ENCODE measurements around the gene CCDC178.

CCDC178 gene

GRCh38 chr18:33113416-33113815, 327.1 kb downstream of the CCDC178 start:
- Histone ChIP-seq H3K4me3 (ENCODE audit: insufficient read length, low read depth) (no peak overlapping the region), H3K4me1 (ENCODE audit: insufficient read depth, insufficient read length) (no peaks in the 10 kb centered on the region), H3K9ac (ENCODE audit: insufficient read length, low read depth) (no peak overlapping the region), H3K36me3 (ENCODE audit: insufficient read depth, insufficient read length, low read length) (no peaks in the 10 kb centered on the region), H3K9me3 (ENCODE audit: insufficient read depth, low read length) (no peaks in the 10 kb centered on the region), H3K27me3 (ENCODE audit: insufficient read depth, insufficient read length) (no peaks in the 10 kb centered on the region)
- TF ChIP-seq SUZ12 (IDR thresholded peaks at IDR 0.05; ENCODE audit: extremely low read depth, insufficient read depth, insufficient read length) (no peak), ZNF274 (IDR thresholded peaks at IDR 0.05; ENCODE audit: low read depth, low read length) (no peak), YY1 (IDR thresholded peaks at IDR 0.05; ENCODE audit: insufficient read depth, insufficient read length) (no peak)
- no peak for DNase-seq (ENCODE audit: low read depth, low spot score)

GRCh38 chr18:33107511-33107910, 333.0 kb downstream of the CCDC178 start:
- no peaks in the 10 kb centered on the region for H3K9me3 ChIP-seq (ENCODE audit: insufficient read depth, low read length)
- DNase-seq (ENCODE audit: low read depth, low spot score): no peak
- H3K27me3 ChIP-seq (ENCODE audit: insufficient read depth, insufficient read length): no peaks in the 10 kb centered on the region
- no peaks in the 10 kb centered on the region for H3K4me1 ChIP-seq (ENCODE audit: insufficient read depth, insufficient read length)
- no peaks in the 10 kb centered on the region for H3K36me3 ChIP-seq (ENCODE audit: insufficient read depth, insufficient read length, low read length)
- no peak overlapping the region for H3K4me3 ChIP-seq (ENCODE audit: insufficient read length, low read depth)
- H3K9ac ChIP-seq (ENCODE audit: insufficient read length, low read depth): no peak overlapping the region
- TF ChIP-seq YY1 (IDR thresholded peaks at IDR 0.05; ENCODE audit: insufficient read depth, insufficient read length) (no peak), SUZ12 (IDR thresholded peaks at IDR 0.05; ENCODE audit: extremely low read depth, insufficient read depth, insufficient read length) (no peak), ZNF274 (IDR thresholded peaks at IDR 0.05; ENCODE audit: low read depth, low read length) (no peak)

- no peak for TF ChIP-seq YY1 (IDR thresholded peaks at IDR 0.05; ENCODE audit: insufficient read depth, insufficient read length)
- TF ChIP-seq SUZ12 (IDR thresholded peaks at IDR 0.05; ENCODE audit: extremely low read depth, insufficient read depth, insufficient read length): no peak
- no peak for TF ChIP-seq ZNF274 (IDR thresholded peaks at IDR 0.05; ENCODE audit: low read depth, low read length)
- H3K9ac ChIP-seq (ENCODE audit: insufficient read length, low read depth): no peak overlapping the region
- DNase-seq (ENCODE audit: low read depth, low spot score): no peak
- no peaks in the 10 kb centered on the region for H3K36me3 ChIP-seq (ENCODE audit: insufficient read depth, insufficient read length, low read length)
- no peaks in the 10 kb centered on the region for H3K27me3 ChIP-seq (ENCODE audit: insufficient read depth, insufficient read length)
- H3K9me3 ChIP-seq (ENCODE audit: insufficient read depth, low read length): no peaks in the 10 kb centered on the region
- no peaks in the 10 kb centered on the region for H3K4me1 ChIP-seq (ENCODE audit: insufficient read depth, insufficient read length)
- no peak overlapping the region for H3K4me3 ChIP-seq (ENCODE audit: insufficient read length, low read depth)
Observed at GRCh38 chr18:33101316-33101715, 339.2 kb downstream of the CCDC178 start.

GRCh38 chr18:33099626-33100025, 340.9 kb downstream of the CCDC178 start:
- H3K9ac ChIP-seq (ENCODE audit: insufficient read length, low read depth): no peak overlapping the region
- DNase-seq (ENCODE audit: low read depth, low spot score): no peak

GRCh38 chr18:33097126-33097525, 343.4 kb downstream of the CCDC178 start:
- H3K36me3 ChIP-seq (ENCODE audit: insufficient read depth, insufficient read length, low read length): no peaks in the 10 kb centered on the region
- DNase-seq (ENCODE audit: low read depth, low spot score): no peak
- H3K9me3 ChIP-seq (ENCODE audit: insufficient read depth, low read length): no peaks in the 10 kb centered on the region
- TF ChIP-seq YY1 (IDR thresholded peaks at IDR 0.05; ENCODE audit: insufficient read depth, insufficient read length): no peak
- TF ChIP-seq ZNF274 (IDR thresholded peaks at IDR 0.05; ENCODE audit: low read depth, low read length): no peak
- TF ChIP-seq SUZ12 (IDR thresholded peaks at IDR 0.05; ENCODE audit: extremely low read depth, insufficient read depth, insufficient read length): no peak
- no peak overlapping the region for H3K4me3 ChIP-seq (ENCODE audit: insufficient read length, low read depth)
- no peaks in the 10 kb centered on the region for H3K4me1 ChIP-seq (ENCODE audit: insufficient read depth, insufficient read length)
- H3K27me3 ChIP-seq (ENCODE audit: insufficient read depth, insufficient read length): no peaks in the 10 kb centered on the region
- no peak overlapping the region for H3K9ac ChIP-seq (ENCODE audit: insufficient read length, low read depth)

More at GRCh38 chr18:33099626-33100025, 340.9 kb downstream of the CCDC178 start:
- H3K4me3 ChIP-seq (ENCODE audit: insufficient read length, low read depth): no peak overlapping the region
- no peaks in the 10 kb centered on the region for H3K27me3 ChIP-seq (ENCODE audit: insufficient read depth, insufficient read length)
- no peaks in the 10 kb centered on the region for H3K9me3 ChIP-seq (ENCODE audit: insufficient read depth, low read length)
- no peaks in the 10 kb centered on the region for H3K36me3 ChIP-seq (ENCODE audit: insufficient read depth, insufficient read length, low read length)
- no peaks in the 10 kb centered on the region for H3K4me1 ChIP-seq (ENCODE audit: insufficient read depth, insufficient read length)
- TF ChIP-seq SUZ12 (IDR thresholded peaks at IDR 0.05; ENCODE audit: extremely low read depth, insufficient read depth, insufficient read length) (no peak), YY1 (IDR thresholded peaks at IDR 0.05; ENCODE audit: insufficient read depth, insufficient read length) (no peak), ZNF274 (IDR thresholded peaks at IDR 0.05; ENCODE audit: low read depth, low read length) (no peak)

GRCh38 chr18:33090461-33090860, 350.1 kb downstream of the CCDC178 start:
- H3K4me1 ChIP-seq (ENCODE audit: insufficient read depth, insufficient read length): no peaks in the 10 kb centered on the region

GRCh38 chr18:33076601-33077000, 363.9 kb downstream of the CCDC178 start:
- H3K4me3 ChIP-seq (ENCODE audit: insufficient read length, low read depth): no peak overlapping the region
- H3K9me3 ChIP-seq (ENCODE audit: insufficient read depth, low read length): no peaks in the 10 kb centered on the region
- H3K9ac ChIP-seq (ENCODE audit: insufficient read length, low read depth): no peak overlapping the region
- no peak for DNase-seq (ENCODE audit: low read depth, low spot score)
- no peaks in the 10 kb centered on the region for H3K4me1 ChIP-seq (ENCODE audit: insufficient read depth, insufficient read length)
- H3K36me3 ChIP-seq (ENCODE audit: insufficient read depth, insufficient read length, low read length): no peaks in the 10 kb centered on the region
- H3K27me3 ChIP-seq (ENCODE audit: insufficient read depth, insufficient read length): no peaks in the 10 kb centered on the region
- TF ChIP-seq YY1 (IDR thresholded peaks at IDR 0.05; ENCODE audit: insufficient read depth, insufficient read length) (no peak), SUZ12 (IDR thresholded peaks at IDR 0.05; ENCODE audit: extremely low read depth, insufficient read depth, insufficient read length) (no peak), ZNF274 (IDR thresholded peaks at IDR 0.05; ENCODE audit: low read depth, low read length) (no peak)

More at GRCh38 chr18:33090461-33090860, 350.1 kb downstream of the CCDC178 start:
- Histone ChIP-seq H3K4me3 (ENCODE audit: insufficient read length, low read depth) (no peak overlapping the region), H3K27me3 (ENCODE audit: insufficient read depth, insufficient read length) (no peaks in the 10 kb centered on the region), H3K9me3 (ENCODE audit: insufficient read depth, low read length) (no peaks in the 10 kb centered on the region), H3K36me3 (ENCODE audit: insufficient read depth, insufficient read length, low read length) (no peaks in the 10 kb centered on the region), H3K9ac (ENCODE audit: insufficient read length, low read depth) (no peak overlapping the region)
- DNase-seq (ENCODE audit: low read depth, low spot score): no peak
- TF ChIP-seq SUZ12 (IDR thresholded peaks at IDR 0.05; ENCODE audit: extremely low read depth, insufficient read depth, insufficient read length): no peak
- TF ChIP-seq YY1 (IDR thresholded peaks at IDR 0.05; ENCODE audit: insufficient read depth, insufficient read length): no peak
- no peak for TF ChIP-seq ZNF274 (IDR thresholded peaks at IDR 0.05; ENCODE audit: low read depth, low read length)
